ENCODE results near the gene GRID2. TPM values are rescaled to one million over a fixed set of nuclear protein-coding genes. Genes with fewer than 3 reads are reported as not detected.

Gene GRID2
- total RNA-seq, 1 donor from 2014 or later, result 2.1 TPM

DNA sequence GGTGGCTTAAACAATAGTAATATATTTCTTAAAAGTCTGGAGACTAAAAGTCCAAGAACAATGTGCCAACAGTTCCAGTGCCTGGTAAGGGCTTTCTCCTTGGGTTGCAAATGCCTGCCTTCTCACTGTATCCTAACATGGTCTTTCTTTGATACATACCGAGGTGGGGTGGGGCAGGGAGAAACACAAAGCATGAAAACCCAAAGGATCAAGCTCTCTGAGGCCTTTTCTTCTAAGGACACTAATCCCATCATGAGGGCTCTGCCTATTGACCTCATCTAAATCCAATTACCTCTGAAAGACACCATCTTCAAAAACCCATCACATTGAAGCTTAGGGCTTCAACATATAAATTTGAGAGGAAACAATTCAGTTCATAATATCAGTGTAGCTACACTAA is 311.3 kb downstream of the GRID2 start:
- Mint-ChIP-seq H3K4me1 (ENCODE audit: low read depth, unreplicated experiment) (no peaks in the 10 kb centered on the region), H3K9me3 (ENCODE audit: unreplicated experiment) (no peaks in the 10 kb centered on the region), H3K36me3 (ENCODE audit: unreplicated experiment) (no peaks in the 10 kb centered on the region), H3K4me3 (ENCODE audit: unreplicated experiment) (no peak overlapping the region), H3K27me3 (ENCODE audit: unreplicated experiment) (no peaks in the 10 kb centered on the region), H3K27ac (ENCODE audit: unreplicated experiment) (no peak overlapping the region)
- no peak for TF ChIP-seq CTCF (IDR thresholded peaks at IDR 0.05; ENCODE audit: partially characterized antibody, unreplicated experiment)
- no peak for DNase-seq

GRCh38 chr4:92618968-92619367 is 315.2 kb downstream of the GRID2 start:
- no peak for DNase-seq
- Mint-ChIP-seq H3K27me3 (ENCODE audit: unreplicated experiment) (no peaks in the 10 kb centered on the region), H3K36me3 (ENCODE audit: unreplicated experiment) (no peaks in the 10 kb centered on the region), H3K4me3 (ENCODE audit: unreplicated experiment) (no peak overlapping the region), H3K9me3 (ENCODE audit: unreplicated experiment) (no peaks in the 10 kb centered on the region), H3K27ac (ENCODE audit: unreplicated experiment) (no peak overlapping the region), H3K4me1 (ENCODE audit: low read depth, unreplicated experiment) (no peaks in the 10 kb centered on the region)
- TF ChIP-seq CTCF (IDR thresholded peaks at IDR 0.05; ENCODE audit: partially characterized antibody, unreplicated experiment), result no peak

- no peaks in the 10 kb centered on the region for H3K9me3 Mint-ChIP-seq (ENCODE audit: unreplicated experiment)
- DNase-seq, result no peak
- H3K4me3 Mint-ChIP-seq (ENCODE audit: unreplicated experiment), result no peak overlapping the region
- H3K36me3 Mint-ChIP-seq (ENCODE audit: unreplicated experiment), result no peaks in the 10 kb centered on the region
- no peak for TF ChIP-seq CTCF (IDR thresholded peaks at IDR 0.05; ENCODE audit: partially characterized antibody, unreplicated experiment)
- H3K27ac Mint-ChIP-seq (ENCODE audit: unreplicated experiment), result no peak overlapping the region
- no peaks in the 10 kb centered on the region for H3K27me3 Mint-ChIP-seq (ENCODE audit: unreplicated experiment)
- peaks cover 4% of the 10 kb centered on the region for H3K4me1 Mint-ChIP-seq (ENCODE audit: low read depth, unreplicated experiment)
These were observed 325.5 kb downstream of the GRID2 start for GRCh38 chr4:92629302-92629701.

DNA sequence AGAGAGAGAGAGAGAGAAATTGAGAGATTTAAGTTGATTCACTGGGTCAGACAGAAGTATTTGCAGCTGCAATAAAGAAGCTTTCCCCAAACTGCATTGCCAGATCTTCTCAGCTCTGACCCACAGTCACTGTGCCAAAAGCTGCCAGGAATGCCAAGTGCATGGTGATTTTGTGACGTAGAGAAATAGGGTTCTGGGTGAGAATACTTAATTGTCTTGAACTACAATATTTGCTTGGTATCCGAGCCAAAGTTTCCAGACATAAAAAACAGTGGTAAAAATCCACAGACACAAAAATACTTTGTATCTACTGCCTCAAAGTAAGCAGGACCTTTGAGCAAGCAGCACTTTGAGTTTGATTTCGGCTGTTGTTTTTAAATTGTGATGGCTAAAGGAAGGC is 331.1 kb downstream of the GRID2 start:
- Mint-ChIP-seq H3K27ac (ENCODE audit: unreplicated experiment) (no peak overlapping the region), H3K4me3 (ENCODE audit: unreplicated experiment) (no peak overlapping the region), H3K4me1 (ENCODE audit: low read depth, unreplicated experiment) (peaks cover 4% of the 10 kb centered on the region), H3K9me3 (ENCODE audit: unreplicated experiment) (no peaks in the 10 kb centered on the region), H3K27me3 (ENCODE audit: unreplicated experiment) (no peaks in the 10 kb centered on the region), H3K36me3 (ENCODE audit: unreplicated experiment) (no peaks in the 10 kb centered on the region)
- no peak for DNase-seq
- no peak for TF ChIP-seq CTCF (IDR thresholded peaks at IDR 0.05; ENCODE audit: partially characterized antibody, unreplicated experiment)

- Mint-ChIP-seq H3K4me3 (ENCODE audit: unreplicated experiment) (no peak overlapping the region), H3K27me3 (ENCODE audit: unreplicated experiment) (no peaks in the 10 kb centered on the region), H3K4me1 (ENCODE audit: low read depth, unreplicated experiment) (peaks cover 4% of the 10 kb centered on the region), H3K9me3 (ENCODE audit: unreplicated experiment) (no peaks in the 10 kb centered on the region), H3K27ac (ENCODE audit: unreplicated experiment) (no peak overlapping the region), H3K36me3 (ENCODE audit: unreplicated experiment) (no peaks in the 10 kb centered on the region)
- TF ChIP-seq CTCF (IDR thresholded peaks at IDR 0.05; ENCODE audit: partially characterized antibody, unreplicated experiment), result no peak
- DNase-seq, result no peak
These were observed 332.5 kb downstream of the GRID2 start for GRCh38 chr4:92636038-92636806.
